Mesodermal cell (in vitro differentiated cells): Measurements from ENCODE around the gene TBX4.

Source experiments
- H3K27ac ChIP-seq: 2 replicates; pipeline ENCODE4 v1.7.0; 2013; ENCODE audit warnings: mild to moderate bottlenecking, low read depth, low read length, moderate library complexity; ENCODE audit not compliant: severe bottlenecking
- H3K36me3 ChIP-seq: 2 replicates; pipeline ENCODE4 v1.7.1; 2013; ENCODE audit warnings: mild to moderate bottlenecking, low read length, moderate library complexity; ENCODE audit not compliant: control insufficient read depth, insufficient read depth
- H3K4me1 ChIP-seq: one replicate; pipeline ENCODE4 v1.7.1; 2013; ENCODE audit warnings: mild to moderate bottlenecking, low read length; ENCODE audit not compliant: insufficient read depth, control insufficient read depth, poor library complexity, severe bottlenecking
- H3K4me3 ChIP-seq: 2 replicates; pipeline ENCODE4 v1.7.0; 2013; ENCODE audit warnings: low read length, control low read depth, mild to moderate bottlenecking; ENCODE audit not compliant: insufficient read depth, poor library complexity, severe bottlenecking; ENCODE audit errors: extremely low read depth
- H3K9me3 ChIP-seq: 2 replicates; pipeline ENCODE4 v1.7.1; 2013; ENCODE audit warnings: mild to moderate bottlenecking, low read length, moderate library complexity; ENCODE audit not compliant: control insufficient read depth
- WGBS, 2 experiments: methylation state at CpG; one replicate each; pipeline ENCODE4 v1.1.5; 2013; ENCODE audit warnings: missing lambda C conversion rate in 2 of 2; ENCODE audit not compliant: insufficient coverage in 2 of 2; 5-methylcytosine and 5-hydroxymethylcytosine counted together

Gene TBX4

DNA sequence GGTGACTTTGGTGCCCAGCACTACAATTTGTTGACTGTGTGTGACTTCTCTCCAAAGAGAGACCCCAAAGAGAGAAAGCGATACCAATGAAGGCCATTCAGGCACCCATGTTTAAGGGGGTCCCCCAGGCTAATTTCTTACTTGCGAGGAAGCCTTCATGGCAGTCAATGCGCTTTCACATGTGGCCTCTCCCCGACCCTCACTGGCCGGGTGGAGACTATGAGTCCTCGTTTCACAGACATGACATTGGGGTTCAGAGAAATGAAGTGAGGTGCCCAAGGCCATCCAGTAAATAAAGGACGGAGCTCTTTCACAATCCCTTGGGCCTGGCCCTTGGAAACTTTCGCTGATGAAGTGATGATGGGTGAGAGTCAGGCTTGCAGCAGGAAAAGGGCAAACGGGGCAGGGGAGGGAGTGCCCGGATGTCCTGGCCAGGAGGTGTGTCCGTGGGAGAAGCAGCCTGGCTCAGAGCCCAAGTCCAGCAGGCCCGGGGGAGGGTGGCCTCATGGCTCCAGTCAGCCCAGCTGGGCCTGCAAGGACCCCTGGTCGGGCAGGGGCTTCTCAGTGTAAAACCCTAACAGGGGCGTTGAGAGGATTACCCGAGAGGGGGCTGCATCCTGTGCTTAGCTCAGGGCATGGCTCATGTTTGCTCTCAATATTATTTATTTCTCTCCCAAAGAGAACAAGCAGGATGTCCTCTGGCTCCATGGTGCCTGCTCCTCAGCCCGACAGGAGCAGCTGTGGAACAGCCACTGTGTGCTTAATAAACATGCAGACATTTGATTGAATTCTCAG, 37.9 kb upstream of the TBX4 start:
- 89% methylated on average over 15 to 16 of the region's 16 CpGs for WGBS, 2 experiments
- H3K9me3 ChIP-seq = no peaks in the 10 kb centered on the region
- H3K27ac ChIP-seq = no peak overlapping the region
- no peaks in the 10 kb centered on the region for H3K36me3 ChIP-seq
- no peaks in the 10 kb centered on the region for H3K4me1 ChIP-seq
- no peak overlapping the region for H3K4me3 ChIP-seq

DNA sequence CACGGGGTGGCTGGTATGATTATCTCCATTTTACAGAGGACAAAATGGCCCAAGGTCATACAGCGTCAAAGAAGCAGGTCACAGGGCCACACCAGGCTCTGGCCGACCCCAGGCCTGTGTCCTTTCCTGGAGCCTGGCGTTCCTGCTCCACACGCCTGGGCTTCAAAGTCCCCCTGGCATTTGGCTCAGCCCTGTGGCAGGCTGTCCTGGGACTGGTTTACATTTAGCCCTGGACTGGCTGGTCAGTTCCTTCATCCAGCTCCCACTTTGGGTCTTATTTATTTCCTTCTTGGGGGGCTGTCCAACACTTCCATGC, 37.3 kb upstream of the TBX4 start:
- Histone ChIP-seq H3K9me3 (no peaks in the 10 kb centered on the region), H3K27ac (no peak overlapping the region), H3K36me3 (no peaks in the 10 kb centered on the region), H3K4me3 (no peak overlapping the region), H3K4me1 (no peaks in the 10 kb centered on the region)
- 91 to 99% methylated on average over 5 of the region's 5 CpGs for WGBS, 2 experiments

DNA sequence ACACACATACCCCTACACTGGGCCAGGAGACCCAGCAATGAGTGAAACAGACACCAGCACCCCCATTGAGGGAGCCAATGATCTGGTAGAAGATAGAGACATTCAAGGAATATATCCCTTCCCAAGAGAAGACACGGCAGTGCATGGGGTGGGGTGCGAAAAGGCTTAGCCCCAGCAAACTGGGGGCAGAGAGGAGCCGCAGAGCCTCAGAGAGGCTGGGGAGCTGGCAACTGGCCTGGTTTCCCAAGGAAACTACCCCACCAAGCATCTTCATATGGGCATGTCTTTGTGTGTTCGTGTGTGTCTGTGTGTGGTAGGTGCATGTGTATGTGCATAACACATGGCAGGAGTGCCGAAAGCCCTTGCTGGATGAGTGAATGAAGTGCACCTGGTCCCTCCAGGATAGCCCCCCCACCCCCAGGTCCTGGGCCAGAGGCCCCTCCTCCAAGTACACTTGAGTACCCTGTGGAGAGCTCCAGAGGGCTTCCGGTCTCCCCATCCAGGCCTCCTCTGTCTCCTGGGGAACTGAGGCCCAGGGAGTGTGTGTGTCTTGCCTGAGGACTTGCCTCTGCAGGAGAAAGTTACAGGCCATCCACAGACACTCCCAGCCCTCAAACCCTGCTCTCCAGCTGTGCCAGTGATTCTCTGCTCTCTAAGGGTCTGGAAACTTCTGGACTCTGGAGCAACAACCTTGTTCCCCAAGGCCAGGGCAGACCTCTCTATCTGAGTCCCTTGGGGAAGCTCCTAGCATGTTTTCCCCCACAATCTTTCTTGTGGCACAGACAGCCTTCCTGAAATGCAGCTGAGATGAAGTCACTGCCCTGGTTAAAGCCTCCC, 36.6 kb upstream of the TBX4 start:
- Histone ChIP-seq H3K4me3 (no peak overlapping the region), H3K27ac (no peak overlapping the region)
- WGBS, 2 experiments = 90 to 100% methylated on average over 1 to 3 of the region's 6 CpGs

DNA sequence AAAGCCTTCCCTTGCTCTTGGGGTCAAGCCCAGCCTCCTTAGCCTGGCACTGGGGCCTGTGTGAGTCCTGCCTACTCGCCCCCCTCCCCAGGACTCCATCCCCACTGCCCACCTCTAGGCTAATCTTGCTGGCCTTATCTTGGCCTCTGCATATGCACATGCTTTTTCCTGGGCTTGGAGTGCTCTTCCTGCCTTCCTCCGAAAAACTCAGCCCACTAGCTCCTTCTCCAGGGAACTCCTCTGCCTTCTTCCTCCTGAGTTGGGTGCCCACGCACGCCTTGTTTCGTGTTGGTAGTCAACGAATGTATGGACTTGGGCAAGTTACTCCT, 36.0 kb upstream of the TBX4 start:
- Histone ChIP-seq H3K4me1 (no peaks in the 10 kb centered on the region), H3K36me3 (no peaks in the 10 kb centered on the region), H3K9me3 (no peaks in the 10 kb centered on the region), H3K4me3 (no peak overlapping the region), H3K27ac (no peak overlapping the region)
- 70 to 84% methylated on average over 4 to 6 of the region's 6 CpGs for WGBS, 2 experiments

More for the DNA sequence above, 36.6 kb upstream of the TBX4 start:
- Histone ChIP-seq H3K4me1 (no peaks in the 10 kb centered on the region), H3K9me3 (no peaks in the 10 kb centered on the region), H3K36me3 (no peaks in the 10 kb centered on the region)

DNA sequence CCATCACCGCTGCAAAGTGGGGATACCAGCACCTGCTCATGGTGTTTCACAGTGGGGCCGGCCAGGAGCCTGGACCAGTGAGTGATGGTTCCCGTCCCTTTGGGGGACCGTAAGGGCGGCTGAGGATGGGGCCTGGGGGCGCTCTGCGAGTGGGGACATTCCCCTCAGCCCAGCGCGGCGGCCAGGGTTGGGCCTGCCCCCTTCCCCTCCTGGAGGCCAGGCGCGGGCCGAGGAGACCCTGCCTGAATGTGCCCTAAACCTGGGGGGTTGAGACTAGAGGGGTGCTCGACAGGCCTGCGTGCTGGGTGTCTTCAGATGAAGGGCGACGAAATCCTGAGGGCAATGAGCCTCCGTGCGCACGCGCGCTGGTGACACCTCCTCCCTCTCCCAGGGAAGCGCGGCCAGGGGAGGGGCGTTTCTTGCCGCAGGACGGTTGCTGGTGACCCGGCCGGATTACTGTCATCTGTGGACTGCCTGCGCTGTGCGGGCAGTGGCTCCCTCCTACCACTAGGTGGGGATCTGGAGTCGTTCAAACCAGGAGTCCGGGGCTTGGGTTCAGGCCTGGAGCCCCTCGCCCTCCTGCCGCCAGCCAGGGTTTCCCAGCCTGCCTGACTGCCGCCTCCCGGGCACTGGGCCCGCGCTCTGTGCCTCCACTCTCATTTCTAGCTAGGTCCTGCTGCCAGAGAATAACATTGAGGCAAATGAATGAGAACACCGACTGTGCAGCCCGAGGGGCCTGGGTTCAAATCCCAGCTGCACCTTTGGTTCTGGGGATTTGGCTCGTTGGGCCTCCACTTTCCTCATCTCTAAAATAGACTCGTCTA, 35.5 kb upstream of the TBX4 start:
- H3K4me3 ChIP-seq = peak overlapping the region; percentile 8
- H3K36me3 ChIP-seq = no peaks in the 10 kb centered on the region
- 25 to 26% methylated on average over 24 to 33 of the region's 43 CpGs for WGBS, 2 experiments
- H3K9me3 ChIP-seq = no peaks in the 10 kb centered on the region
- no peaks in the 10 kb centered on the region for H3K4me1 ChIP-seq
- H3K27ac ChIP-seq = no peak overlapping the region

GRCh38 chr17:61418449-61418848, 33.8 kb upstream of the TBX4 start:
- no peaks in the 10 kb centered on the region for H3K36me3 ChIP-seq
- H3K4me3 ChIP-seq = no peak overlapping the region
- no peak overlapping the region for H3K27ac ChIP-seq
- no peaks in the 10 kb centered on the region for H3K9me3 ChIP-seq
- WGBS, 2 experiments = 90 to 100% methylated on average over 2 of the region's 2 CpGs
- no peaks in the 10 kb centered on the region for H3K4me1 ChIP-seq

DNA sequence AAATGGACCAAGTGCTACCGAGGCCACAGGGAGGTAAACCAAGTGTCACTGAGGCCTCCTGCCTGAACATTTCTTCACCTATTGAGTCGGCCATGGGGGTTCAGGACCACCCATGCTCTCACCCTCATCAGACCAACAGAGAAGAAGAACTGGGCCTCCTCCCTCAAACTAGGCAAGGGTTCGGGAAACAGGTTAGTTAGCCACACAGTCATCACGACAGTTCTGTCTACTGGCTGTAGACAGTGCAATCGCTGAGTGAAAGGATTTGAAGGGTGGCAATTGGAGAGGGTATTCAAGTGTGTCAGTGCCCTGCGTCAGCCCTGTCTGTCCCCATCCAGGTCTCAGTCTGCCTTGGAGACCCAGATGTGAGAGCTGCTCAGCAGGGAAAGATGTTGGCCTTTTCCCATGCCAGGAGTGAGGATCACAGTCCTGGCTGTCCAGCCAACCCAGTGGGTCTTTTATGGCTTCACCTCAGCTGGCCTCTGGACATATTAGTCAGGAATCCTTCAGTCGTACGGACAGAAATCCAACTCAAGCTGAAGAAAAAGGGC, 32.7 kb upstream of the TBX4 start:
- Histone ChIP-seq H3K4me3 (no peak overlapping the region), H3K9me3 (no peaks in the 10 kb centered on the region), H3K36me3 (no peaks in the 10 kb centered on the region), H3K27ac (no peak overlapping the region), H3K4me1 (no peaks in the 10 kb centered on the region)
- WGBS, 2 experiments = 91 to 98% methylated on average over 5 to 8 of the region's 8 CpGs

GRCh38 chr17:61420052-61420451, 32.2 kb upstream of the TBX4 start:
- H3K9me3 ChIP-seq = no peaks in the 10 kb centered on the region
- H3K4me3 ChIP-seq = no peak overlapping the region
- no peak overlapping the region for H3K27ac ChIP-seq
- H3K4me1 ChIP-seq = no peaks in the 10 kb centered on the region
- 73 to 80% methylated on average over 1 to 2 of the region's 4 CpGs for WGBS, 2 experiments
- no peaks in the 10 kb centered on the region for H3K36me3 ChIP-seq

DNA sequence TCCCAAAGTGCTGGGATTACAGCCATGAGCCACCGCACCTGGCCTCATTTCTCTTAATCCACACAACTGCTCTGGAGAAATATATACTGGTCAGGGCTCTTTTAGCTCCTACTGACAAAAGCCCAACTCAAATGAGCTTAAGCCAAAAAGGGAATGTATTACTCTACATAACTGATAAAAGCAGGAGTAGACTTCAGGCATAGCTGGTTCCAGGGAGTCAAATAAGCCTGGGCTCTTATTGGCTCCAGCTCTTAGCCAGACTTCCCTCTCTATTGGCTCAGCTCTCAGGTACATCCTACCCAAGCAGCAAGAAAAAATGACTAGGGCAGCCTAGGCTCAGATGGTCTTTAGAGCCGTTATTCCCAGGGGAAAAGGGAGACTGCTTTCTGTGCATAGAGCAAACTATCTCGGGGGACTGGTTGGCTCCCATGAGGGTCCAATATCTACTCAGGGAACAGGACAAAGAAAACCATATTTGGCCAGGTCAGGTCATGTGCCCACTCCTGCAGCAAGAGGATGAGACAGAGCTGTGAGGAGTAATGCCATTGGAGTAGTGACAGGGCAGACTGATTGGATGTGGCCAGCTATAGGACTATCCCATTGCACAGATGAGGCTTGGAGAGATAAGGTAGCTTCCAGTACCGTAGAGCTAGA, 31.4 kb upstream of the TBX4 start:
- Histone ChIP-seq H3K27ac (no peak overlapping the region), H3K4me3 (no peak overlapping the region), H3K9me3 (no peaks in the 10 kb centered on the region), H3K4me1 (no peaks in the 10 kb centered on the region), H3K36me3 (no peaks in the 10 kb centered on the region)
- WGBS, 2 experiments = 91 to 97% methylated on average over 2 to 3 of the region's 4 CpGs

DNA sequence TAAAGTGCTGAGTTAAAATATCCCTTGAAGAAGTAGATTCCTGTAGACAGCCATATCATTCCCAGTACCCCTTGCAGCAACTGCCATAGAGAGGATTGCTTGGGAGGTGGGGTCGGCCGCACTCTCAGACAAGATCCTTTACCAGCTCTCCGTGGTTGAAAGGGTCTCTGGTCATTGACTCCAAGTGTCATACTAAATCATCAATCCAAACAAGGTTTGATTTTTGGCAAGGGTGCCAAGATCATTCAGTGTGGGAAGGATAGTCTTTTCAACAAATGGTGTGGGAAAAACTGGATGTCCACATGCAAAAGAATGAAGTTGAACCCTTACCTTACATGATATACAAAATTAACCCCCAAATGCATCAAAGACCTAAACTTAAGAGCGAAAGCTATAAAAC, 30.8 kb upstream of the TBX4 start:
- no CpG with 5 or more reads among the region's 4 CpGs for WGBS, 2 experiments
- Histone ChIP-seq H3K4me3 (no peak overlapping the region), H3K36me3 (no peaks in the 10 kb centered on the region), H3K4me1 (no peaks in the 10 kb centered on the region), H3K9me3 (no peaks in the 10 kb centered on the region), H3K27ac (no peak overlapping the region)
